Mucosa of stomach (tissue), 1 donor: ENCODE results near the gene PRICKLE2.
A peak's percentile ranks its signal among the peaks of the same experiment; 100 is the strongest.

Source experiments
- H3K27me3 ChIP-seq: one replicate; pipeline ENCODE4 v1.7.0; 2013; ENCODE audit warnings: mild to moderate bottlenecking, low read length; ENCODE audit not compliant: control insufficient read depth, insufficient read depth
- H3K36me3 ChIP-seq: one replicate; pipeline ENCODE4 v1.7.0; 2013; ENCODE audit warnings: low read length; ENCODE audit not compliant: control insufficient read depth, insufficient read depth
- H3K4me1 ChIP-seq: one replicate; pipeline ENCODE4 v1.7.0; 2013; ENCODE audit warnings: mild to moderate bottlenecking, low read length; ENCODE audit not compliant: control insufficient read depth, insufficient read depth
- H3K4me3 ChIP-seq: one replicate; pipeline ENCODE4 v1.7.0; 2013; ENCODE audit warnings: low read length
- H3K9ac ChIP-seq: one replicate; pipeline ENCODE4 v1.7.0; 2013; ENCODE audit warnings: mild to moderate bottlenecking, low read length, moderate library complexity
- H3K9me3 ChIP-seq: one replicate; pipeline ENCODE4 v1.7.0; 2013; ENCODE audit warnings: mild to moderate bottlenecking, low read length, moderate library complexity; ENCODE audit not compliant: control insufficient read depth
- donor health status: Pancreatic carcinoma.

The PRICKLE2 gene, protein sequence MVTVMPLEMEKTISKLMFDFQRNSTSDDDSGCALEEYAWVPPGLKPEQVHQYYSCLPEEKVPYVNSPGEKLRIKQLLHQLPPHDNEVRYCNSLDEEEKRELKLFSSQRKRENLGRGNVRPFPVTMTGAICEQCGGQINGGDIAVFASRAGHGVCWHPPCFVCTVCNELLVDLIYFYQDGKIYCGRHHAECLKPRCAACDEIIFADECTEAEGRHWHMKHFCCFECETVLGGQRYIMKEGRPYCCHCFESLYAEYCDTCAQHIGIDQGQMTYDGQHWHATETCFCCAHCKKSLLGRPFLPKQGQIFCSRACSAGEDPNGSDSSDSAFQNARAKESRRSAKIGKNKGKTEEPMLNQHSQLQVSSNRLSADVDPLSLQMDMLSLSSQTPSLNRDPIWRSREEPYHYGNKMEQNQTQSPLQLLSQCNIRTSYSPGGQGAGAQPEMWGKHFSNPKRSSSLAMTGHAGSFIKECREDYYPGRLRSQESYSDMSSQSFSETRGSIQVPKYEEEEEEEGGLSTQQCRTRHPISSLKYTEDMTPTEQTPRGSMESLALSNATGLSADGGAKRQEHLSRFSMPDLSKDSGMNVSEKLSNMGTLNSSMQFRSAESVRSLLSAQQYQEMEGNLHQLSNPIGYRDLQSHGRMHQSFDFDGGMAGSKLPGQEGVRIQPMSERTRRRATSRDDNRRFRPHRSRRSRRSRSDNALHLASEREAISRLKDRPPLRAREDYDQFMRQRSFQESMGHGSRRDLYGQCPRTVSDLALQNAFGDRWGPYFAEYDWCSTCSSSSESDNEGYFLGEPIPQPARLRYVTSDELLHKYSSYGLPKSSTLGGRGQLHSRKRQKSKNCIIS

DNA sequence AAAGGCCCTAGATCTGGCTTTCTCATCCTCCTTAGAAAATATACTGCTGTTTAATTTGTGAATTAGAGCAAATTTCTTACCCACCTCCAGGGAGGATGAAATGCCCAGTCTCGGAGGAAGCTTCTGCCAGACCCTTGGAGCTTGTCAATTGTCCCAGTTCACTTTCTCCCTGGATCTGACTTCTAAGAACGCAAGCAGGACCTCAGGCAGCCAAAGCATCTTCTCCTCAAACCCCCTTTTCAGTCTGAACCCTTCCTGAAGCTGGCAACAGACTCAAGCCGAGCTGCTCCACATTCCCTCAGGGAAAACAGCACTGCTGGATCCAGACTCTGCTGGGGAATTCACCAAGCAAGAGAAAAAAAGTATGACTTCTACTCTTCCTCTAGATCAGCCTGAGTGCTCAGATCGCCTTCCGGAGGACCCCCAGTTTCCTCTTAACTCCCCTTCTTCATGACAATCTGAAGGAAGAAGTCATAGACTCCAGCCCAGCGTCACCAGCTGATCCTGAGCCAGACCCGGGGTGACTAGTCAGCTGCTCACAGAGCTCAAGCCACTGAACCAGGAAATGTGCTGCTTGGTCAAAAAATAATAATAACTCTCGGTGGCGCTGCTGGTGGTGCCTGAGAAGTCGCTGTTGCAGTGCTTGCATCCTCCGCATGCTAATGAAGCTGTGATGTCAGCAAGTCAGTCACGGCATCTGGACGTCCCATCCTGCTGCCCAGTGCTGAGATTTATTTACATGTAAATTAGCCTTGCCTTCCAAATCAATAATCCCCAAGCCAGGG, at the start of gene PRICKLE2:
PRICKLE2 (minus strand) TSS at position 641 of the 785 bp plus-strand sequence. CDS start 26,539 bp downstream, outside the sequence.
- no peak within 1 kb of the TSS for H3K9ac ChIP-seq
- no peak within 1 kb of the TSS for H3K4me3 ChIP-seq
- no peaks in the 10 kb centered on the region for H3K4me1 ChIP-seq
- no peaks in the 10 kb centered on the region for H3K9me3 ChIP-seq
- no peaks in the 10 kb centered on the region for H3K27me3 ChIP-seq
- H3K36me3 ChIP-seq, result no peaks in the 10 kb centered on the region

DNA sequence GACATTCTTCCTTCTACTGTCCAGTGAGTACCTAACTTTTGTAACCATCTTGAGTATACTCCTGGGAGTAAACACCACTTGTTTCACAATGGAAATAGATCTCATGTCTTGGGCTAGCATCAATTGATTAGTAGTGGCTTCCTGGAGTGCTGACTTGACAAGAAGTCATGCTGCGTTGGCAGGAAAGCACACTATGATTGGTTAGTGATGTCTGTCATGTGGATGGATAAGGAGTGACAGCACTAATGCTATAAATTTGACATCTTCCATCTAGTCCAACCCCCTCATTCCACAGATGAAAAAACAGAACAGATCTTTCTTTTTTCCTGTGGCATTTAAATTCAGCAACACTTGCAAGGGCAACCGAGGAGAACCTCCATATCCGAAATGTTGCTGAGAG, 47.6 kb upstream of the PRICKLE2 start:
- no peaks in the 10 kb centered on the region for H3K27me3 ChIP-seq
- no peaks in the 10 kb centered on the region for H3K36me3 ChIP-seq
- H3K4me1 ChIP-seq, result no peaks in the 10 kb centered on the region
- no peaks in the 10 kb centered on the region for H3K9me3 ChIP-seq
- H3K9ac ChIP-seq, result no peak overlapping the region
- H3K4me3 ChIP-seq, result no peak overlapping the region

DNA sequence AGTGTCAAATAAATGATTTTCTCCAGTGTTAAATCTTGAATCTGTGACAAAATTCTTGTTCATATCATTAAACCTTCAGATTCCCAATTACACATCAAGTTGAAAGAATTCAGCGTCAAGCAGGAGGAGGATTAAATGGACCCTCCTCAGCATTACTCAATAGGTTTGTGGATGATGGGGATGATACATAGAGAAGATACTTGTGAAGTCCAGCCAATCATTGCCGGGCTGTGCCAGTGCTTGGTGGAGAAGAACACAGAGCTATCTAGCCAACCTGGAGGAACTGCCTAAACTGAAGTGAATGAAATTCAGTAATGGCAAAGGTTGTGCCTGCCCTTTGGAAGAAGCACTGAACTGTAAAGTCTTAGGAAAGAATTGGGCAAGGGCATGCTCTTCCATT, 47.0 kb upstream of the PRICKLE2 start:
- H3K27me3 ChIP-seq, result peaks cover 5% of the 10 kb centered on the region
- no peak overlapping the region for H3K4me3 ChIP-seq
- no peaks in the 10 kb centered on the region for H3K4me1 ChIP-seq
- H3K9ac ChIP-seq, result no peak overlapping the region
- no peaks in the 10 kb centered on the region for H3K9me3 ChIP-seq
- no peaks in the 10 kb centered on the region for H3K36me3 ChIP-seq

DNA sequence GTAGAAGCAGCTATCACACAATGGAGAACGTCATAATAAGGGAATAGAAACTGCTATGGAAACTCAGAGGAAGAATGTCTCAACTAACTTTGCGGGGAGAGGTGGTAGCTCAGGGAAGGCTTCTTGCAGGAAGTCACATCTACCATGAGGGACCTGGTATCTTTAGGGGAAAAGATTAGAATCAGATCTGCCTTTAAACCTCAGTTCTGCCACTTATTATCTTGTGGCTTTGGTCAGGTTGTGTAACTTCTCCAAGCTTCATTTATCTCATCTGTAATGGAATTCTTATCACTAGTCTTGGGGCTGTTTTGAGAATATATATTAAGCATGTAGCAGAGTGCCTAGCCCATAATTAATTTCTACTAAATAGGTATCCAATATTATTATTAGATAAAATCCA, 46.4 kb upstream of the PRICKLE2 start:
- Histone ChIP-seq H3K4me3 (no peak overlapping the region), H3K9ac (no peak overlapping the region), H3K9me3 (no peaks in the 10 kb centered on the region), H3K36me3 (no peaks in the 10 kb centered on the region), H3K27me3 (peaks cover 5% of the 10 kb centered on the region), H3K4me1 (no peaks in the 10 kb centered on the region)

DNA sequence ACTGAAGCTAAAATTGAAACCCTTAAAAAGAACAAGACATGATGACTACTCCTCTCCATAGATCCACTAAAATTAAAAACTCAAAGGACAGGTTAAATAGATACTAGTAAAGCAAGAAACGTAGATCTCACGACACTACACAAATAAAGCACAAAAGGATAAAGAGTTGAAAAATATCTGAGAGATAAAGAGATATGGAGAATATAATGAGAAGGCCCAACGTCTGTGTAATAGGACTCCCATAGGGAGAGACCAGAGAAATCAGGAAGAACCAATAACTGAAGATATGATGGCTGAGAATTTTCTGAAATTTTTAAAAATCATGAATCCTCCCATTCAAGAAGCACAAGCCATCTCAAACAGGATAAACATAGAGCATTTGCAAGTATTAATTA, 45.6 kb upstream of the PRICKLE2 start:
- H3K4me1 ChIP-seq, result no peaks in the 10 kb centered on the region
- no peak overlapping the region for H3K4me3 ChIP-seq

DNA sequence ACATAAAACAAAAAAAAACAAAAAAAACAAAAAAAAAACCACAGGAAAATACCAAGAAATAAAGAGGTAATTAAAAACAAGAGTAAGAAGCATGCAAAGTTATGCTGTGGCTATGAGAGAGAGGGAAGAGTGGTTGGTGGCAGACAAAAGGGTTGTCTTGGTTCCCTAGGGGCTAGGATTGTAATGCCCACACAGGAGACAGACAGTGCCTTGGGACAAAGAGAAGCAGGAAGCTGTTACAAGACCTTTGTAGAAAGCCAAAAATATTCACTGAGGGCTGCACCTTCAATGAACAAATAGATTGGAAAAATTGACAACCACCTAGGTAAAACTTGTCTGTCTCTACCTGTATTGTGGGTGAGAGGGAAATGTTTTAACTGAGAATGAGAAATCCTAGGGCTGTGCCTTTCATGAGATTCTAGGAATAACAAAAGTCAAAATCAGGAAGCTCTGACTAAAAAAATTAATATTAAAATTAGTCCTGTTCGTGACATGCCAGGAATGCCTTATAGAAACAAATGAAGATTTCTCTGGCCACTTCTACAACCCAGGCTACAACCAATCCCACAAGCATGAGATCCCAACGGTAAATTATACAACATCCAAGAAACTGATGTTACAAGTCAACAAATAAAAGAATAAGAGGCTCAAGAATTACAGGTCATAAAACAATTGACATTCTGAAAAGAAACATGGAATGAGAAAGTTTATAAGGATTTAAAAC, 45.0 kb upstream of the PRICKLE2 start:
- no peak overlapping the region for H3K4me3 ChIP-seq
- H3K9ac ChIP-seq, result no peak overlapping the region
- H3K36me3 ChIP-seq, result no peaks in the 10 kb centered on the region
- H3K9me3 ChIP-seq, result no peaks in the 10 kb centered on the region
- peaks cover 5% of the 10 kb centered on the region for H3K27me3 ChIP-seq
- no peaks in the 10 kb centered on the region for H3K4me1 ChIP-seq

More for the DNA sequence above, 45.6 kb upstream of the PRICKLE2 start:
- Histone ChIP-seq H3K9ac (no peak overlapping the region), H3K36me3 (no peaks in the 10 kb centered on the region), H3K9me3 (no peaks in the 10 kb centered on the region), H3K27me3 (peaks cover 5% of the 10 kb centered on the region)

DNA sequence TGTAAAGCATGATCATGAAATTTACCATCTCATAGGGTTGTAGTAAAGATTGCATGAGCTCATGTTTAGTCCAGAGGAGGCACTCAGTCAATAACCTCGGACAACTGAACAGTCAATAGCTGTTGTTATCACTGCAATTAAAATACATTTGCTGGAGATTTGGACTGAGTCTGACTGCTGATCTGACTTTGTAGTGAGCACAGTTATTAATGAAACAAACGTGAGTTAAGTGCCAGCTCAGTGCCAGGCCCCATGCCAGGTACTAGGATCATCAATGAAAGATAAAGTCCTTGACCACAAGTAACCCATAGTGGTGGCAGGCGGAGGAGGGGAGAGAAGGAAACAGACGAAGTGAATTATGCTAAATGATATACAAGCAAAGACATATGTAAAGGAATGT, 43.7 kb upstream of the PRICKLE2 start:
- no peaks in the 10 kb centered on the region for H3K9me3 ChIP-seq
- H3K9ac ChIP-seq, result no peak overlapping the region
- no peaks in the 10 kb centered on the region for H3K36me3 ChIP-seq
- no peaks in the 10 kb centered on the region for H3K4me1 ChIP-seq
- no peak overlapping the region for H3K4me3 ChIP-seq
- peaks cover 5% of the 10 kb centered on the region for H3K27me3 ChIP-seq

DNA sequence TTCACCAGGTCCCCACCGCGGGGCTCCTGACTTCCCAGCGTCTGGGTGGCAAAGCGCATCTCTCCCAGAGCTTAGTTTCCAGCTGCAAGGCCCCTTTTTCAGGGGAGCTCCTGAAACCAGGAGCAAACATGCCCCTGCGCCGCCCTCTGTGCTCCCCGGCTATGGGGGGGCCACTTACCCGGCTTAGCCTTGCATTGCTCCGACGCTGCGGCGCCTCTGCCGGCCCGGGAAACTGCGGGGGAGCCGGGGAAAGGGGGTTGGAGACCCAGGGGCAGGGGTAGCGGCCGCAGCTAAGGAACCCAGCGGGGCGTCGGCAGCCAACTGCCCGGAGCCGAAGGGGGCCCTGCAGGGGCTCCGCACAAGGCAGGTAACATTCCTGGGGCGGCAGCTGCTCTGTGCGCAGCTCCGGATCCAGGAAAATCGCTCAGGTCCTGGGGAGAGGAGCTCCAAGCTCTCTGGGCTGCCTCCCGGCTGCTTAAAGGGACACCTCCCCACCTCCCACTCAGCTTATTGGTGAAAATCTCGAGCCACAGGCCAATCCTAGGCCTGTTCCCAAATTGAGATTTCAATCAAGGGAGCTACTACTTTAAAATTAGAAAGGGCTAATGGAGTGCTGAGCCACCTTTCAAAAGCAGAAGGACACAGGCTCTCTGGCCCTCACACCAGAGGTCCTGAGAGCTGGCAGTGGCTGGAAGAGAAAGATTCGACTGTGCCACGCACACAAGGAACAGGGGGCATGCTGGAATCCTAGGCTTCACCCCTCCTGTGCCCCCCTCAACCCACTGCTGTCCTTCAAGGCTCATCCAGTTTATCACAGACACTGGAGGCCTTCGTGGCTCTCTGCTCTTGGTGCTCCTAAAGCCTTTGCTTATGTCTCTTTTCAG, 42.7 kb upstream of the PRICKLE2 start:
- H3K4me1 ChIP-seq, result no peaks in the 10 kb centered on the region
- H3K36me3 ChIP-seq, result no peaks in the 10 kb centered on the region
- no peaks in the 10 kb centered on the region for H3K9me3 ChIP-seq
- H3K9ac ChIP-seq, result peak overlapping the region; percentile 65
- H3K4me3 ChIP-seq, result no peak overlapping the region
- peaks cover 5% of the 10 kb centered on the region for H3K27me3 ChIP-seq

DNA sequence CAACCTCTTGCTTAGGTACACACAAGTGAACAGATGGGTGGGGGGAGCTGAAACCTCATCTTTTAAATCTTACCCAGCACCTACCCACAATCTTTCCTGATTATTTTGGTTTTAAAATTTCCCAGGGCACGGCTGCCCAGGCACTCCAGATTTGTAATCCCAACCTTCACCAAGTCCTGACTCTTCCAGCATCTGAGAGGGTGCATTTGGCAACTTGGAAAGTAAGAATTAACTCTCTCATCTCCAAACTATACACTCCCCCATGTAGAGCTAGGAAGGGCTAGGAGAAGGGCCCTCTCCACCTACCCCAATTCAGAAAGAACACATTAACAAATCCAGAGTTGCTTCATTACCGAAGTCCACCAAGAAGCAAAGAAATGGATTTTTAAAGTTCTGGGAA, 41.7 kb upstream of the PRICKLE2 start:
- no peaks in the 10 kb centered on the region for H3K36me3 ChIP-seq
- peaks cover 5% of the 10 kb centered on the region for H3K27me3 ChIP-seq
- no peak overlapping the region for H3K4me3 ChIP-seq
- H3K4me1 ChIP-seq, result no peaks in the 10 kb centered on the region
- H3K9ac ChIP-seq, result peak overlapping the region; percentile 65
- no peaks in the 10 kb centered on the region for H3K9me3 ChIP-seq

DNA sequence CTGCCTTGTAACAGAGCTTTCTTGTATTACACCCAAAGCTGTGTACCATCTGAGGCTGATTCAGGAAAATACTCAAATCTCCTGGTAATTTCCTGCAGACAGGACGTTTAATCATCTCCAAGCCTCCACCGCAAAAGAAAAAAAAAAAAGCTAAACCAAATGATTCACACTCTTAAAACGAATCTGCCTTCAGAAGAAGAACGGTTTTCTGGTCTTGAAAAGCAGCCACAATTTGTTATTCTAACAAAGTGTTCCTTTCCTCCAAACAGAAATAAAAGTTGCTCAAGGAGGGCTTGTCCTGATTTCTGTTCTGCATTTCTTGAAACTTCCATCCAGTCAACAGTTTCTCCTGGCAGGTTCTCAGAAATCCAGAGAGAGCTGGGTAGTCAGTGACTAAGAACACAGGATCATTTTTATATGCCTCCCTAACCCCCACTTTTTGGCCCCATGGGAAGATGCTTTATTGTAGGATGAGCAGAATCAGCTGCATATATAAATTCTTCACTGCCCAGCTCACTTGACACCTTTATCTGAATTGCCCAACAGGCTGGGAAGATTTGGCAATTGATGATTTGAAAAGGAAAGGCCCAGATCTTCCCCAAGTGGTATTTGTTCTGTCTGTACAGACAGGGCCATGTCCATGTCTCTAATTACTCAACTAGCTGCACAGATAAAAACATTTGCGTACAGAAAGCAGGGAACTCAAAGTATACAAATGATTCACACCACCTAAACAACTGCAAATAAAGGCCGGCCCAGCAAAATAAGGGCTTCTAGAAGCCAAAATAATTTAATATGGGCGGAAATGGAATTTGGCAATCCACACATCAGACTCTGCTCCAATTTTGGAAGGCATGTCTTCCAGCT, 41.0 kb upstream of the PRICKLE2 start:
- Histone ChIP-seq H3K36me3 (no peaks in the 10 kb centered on the region), H3K4me1 (no peaks in the 10 kb centered on the region), H3K27me3 (peaks cover 5% of the 10 kb centered on the region), H3K9ac (peak overlapping the region; percentile 65), H3K9me3 (no peaks in the 10 kb centered on the region), H3K4me3 (no peak overlapping the region)
